Measurements from ENCODE around the gene PRDM16.

The PRDM16 gene

DNA sequence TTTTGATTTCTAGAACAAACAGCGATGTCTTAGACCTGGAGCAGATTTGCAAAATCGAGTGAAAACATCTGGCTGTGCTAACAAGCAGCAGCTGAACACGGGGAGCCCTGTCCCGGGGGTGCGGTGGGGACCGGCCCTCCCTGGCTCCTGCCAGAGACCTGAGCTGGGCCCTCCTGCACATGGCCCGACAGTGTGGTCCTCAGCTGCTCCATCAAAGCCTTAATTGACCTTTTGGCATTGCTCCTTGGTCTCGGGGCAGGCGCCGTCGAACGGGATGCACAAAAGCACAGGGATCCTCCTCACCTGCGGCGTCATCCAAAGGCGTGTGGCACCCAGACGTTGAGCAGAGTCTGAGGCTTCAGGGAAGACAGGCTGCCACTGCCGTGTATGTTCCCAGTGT lies 73.2 kb downstream of the PRDM16 start:
- TF ChIP-seq CTCF (conservative IDR thresholded peaks at IDR 0.05; ENCODE audit: low read depth), result no peak
- no peak overlapping the region for H3K27ac ChIP-seq
- CTCF ChIA-PET, result no interaction called here
- no peak for DNase-seq (ENCODE audit: low spot score)
- POLR2A ChIA-PET (ENCODE audit: low non-redundant PET), result no interaction called here

DNA sequence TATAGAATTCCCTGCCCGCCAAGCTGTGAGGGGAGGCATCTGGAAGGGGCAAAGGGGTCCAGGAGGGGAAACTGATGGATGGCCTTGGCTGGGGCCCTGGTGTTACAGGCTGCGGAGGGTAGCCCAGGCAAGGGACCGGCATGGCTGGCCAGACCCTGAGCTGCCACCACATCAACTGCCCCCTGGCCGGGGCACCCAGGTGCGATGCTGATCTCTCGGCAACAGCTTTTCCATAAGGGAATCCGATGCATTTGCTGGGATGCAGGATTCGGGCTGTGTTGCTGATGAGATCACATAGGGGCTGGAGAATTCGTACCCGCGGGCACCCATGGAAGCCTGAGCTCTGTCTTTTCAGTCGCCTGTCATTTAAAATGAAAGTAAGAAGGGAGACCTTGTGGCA lies 73.7 kb downstream of the PRDM16 start:
- CTCF ChIA-PET, result no interaction called here
- no peak for TF ChIP-seq CTCF (conservative IDR thresholded peaks at IDR 0.05; ENCODE audit: low read depth)
- H3K27ac ChIP-seq, result no peak overlapping the region
- DNase-seq (ENCODE audit: low spot score), result no peak
- POLR2A ChIA-PET (ENCODE audit: low non-redundant PET), result no interaction called here

- no peak overlapping the region for H3K27ac ChIP-seq
- ChIA-PET CTCF (no interaction called here), POLR2A (ENCODE audit: low non-redundant PET) (no interaction called here)
- DNase-seq (ENCODE audit: low spot score), result no peak
- TF ChIP-seq CTCF (conservative IDR thresholded peaks at IDR 0.05; ENCODE audit: low read depth), result no peak
Observed at GRCh38 chr1:3145532-3146325, 76.7 kb downstream of the PRDM16 start.

GRCh38 chr1:3146458-3146857 lies 77.5 kb downstream of the PRDM16 start:
- ChIA-PET POLR2A (ENCODE audit: low non-redundant PET) (no interaction called here), CTCF (no interaction called here)
- no peak for DNase-seq (ENCODE audit: low spot score)
- H3K27ac ChIP-seq, result no peak overlapping the region
- no peak for TF ChIP-seq CTCF (conservative IDR thresholded peaks at IDR 0.05; ENCODE audit: low read depth)

DNA sequence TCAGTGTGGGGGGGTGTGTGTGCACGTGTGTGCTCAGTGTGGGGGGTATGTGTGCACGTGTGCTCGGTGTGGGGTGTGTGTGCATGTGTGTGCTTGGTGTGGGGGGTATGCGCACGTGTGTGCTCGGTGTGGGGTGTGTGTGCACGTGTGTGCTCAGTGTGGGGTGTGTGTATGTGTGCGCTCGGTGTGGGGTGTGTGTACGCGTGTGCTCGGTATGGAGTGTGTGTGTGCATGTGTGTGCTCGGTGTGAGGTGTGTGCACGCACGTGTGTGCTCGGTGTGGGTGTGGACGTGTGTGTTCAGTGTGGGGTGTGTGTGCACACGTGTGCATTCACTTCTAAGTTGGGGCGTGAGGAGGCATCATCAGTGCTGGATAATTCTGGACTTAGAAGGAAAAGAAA lies 77.9 kb downstream of the PRDM16 start:
- H3K27ac ChIP-seq, result no peak overlapping the region
- no peak for DNase-seq (ENCODE audit: low spot score)
- TF ChIP-seq CTCF (conservative IDR thresholded peaks at IDR 0.05; ENCODE audit: low read depth), result no peak
- ChIA-PET CTCF (no interaction called here), POLR2A (ENCODE audit: low non-redundant PET) (no interaction called here)

DNA sequence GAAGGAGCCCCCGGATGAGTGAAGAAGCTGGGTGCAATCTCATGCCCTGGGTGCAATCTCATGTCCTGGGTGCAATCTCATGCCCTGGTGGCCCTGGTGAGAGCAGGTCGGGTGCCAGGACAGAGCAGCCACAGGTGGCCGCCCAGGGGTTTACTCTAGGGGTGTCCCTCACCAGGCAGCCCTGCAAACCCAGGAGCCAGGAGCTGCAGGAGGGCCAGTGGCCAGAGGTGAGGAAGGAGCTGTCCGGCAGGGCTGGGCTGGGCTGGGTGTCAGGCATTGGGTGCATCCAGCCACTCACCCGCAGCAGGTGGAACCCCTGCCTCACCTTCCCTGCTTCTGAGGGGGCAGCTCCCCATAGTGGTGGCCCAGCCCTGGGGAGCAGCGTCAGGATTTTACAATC lies 79.2 kb downstream of the PRDM16 start:
- ChIA-PET CTCF (no interaction called here), POLR2A (ENCODE audit: low non-redundant PET) (no interaction called here)
- H3K27ac ChIP-seq, result no peak overlapping the region
- no peak for TF ChIP-seq CTCF (conservative IDR thresholded peaks at IDR 0.05; ENCODE audit: low read depth)
- DNase-seq (ENCODE audit: low spot score), result no peak
